GM12878 (cell line): Measurements from ENCODE around the gene ACACA.

Experiments
- CREB1 ChIP-seq: IDR thresholded peaks from 2 replicates; pipeline ENCODE4 v1.6.1; 2012; ENCODE audit warnings: low read depth, mild to moderate bottlenecking, inconsistent platforms
- CTCF ChIP-seq, 3 experiments: IDR thresholded peaks in 2 of 3; conservative IDR thresholded peaks in 1 of 3; 2 replicates each; pipeline ENCODE4 v1.5.1; 2011; ENCODE audit warnings: low read depth in 3 of 3, low read length in 3 of 3, mild to moderate bottlenecking in 3 of 3, control low read depth in 2 of 3, moderate library complexity in 2 of 3, inconsistent platforms in 1 of 3, mixed read lengths in 1 of 3; ENCODE audit not compliant: control insufficient read depth in 2 of 3, insufficient read depth in 1 of 3; ENCODE audit errors: extremely low read depth in 1 of 3
- EZH2 ChIP-seq: IDR thresholded peaks from 2 replicates; pipeline ENCODE4 v1.6.1; 2012; ENCODE audit warnings: low read depth, mild to moderate bottlenecking, control low read depth, inconsistent platforms, low read length, borderline replicate concordance; ENCODE audit not compliant: control insufficient read depth
- GABPA ChIP-seq: IDR thresholded peaks from 2 replicates; pipeline ENCODE4 v1.6.1; 2014; ENCODE audit warnings: antibody characterized with exemption, low read depth, mild to moderate bottlenecking, inconsistent platforms
- MTA2 ChIP-seq: fragments of 450-650 bp; IDR thresholded peaks from 2 replicates; pipeline ENCODE4 v1.6.1; 2016; ENCODE audit warnings: low read depth, mild to moderate bottlenecking, moderate library complexity
- PAX8 ChIP-seq: fragments of 450-650 bp; IDR thresholded peaks from 2 replicates; pipeline ENCODE4 v1.6.1; 2017; ENCODE audit warnings: mild to moderate bottlenecking, moderate library complexity
- POLR2A ChIP-seq: IDR thresholded peaks from 2 replicates; pipeline ENCODE4 v1.6.1; 2011; ENCODE audit warnings: low read depth, mild to moderate bottlenecking, low read length
- POLR2AphosphoS5 ChIP-seq: IDR thresholded peaks from 2 replicates; pipeline ENCODE4 v1.6.1; 2011; ENCODE audit warnings: mild to moderate bottlenecking, low read length, inconsistent platforms
- RB1 ChIP-seq: fragments of 450-650 bp; formaldehyde crosslinking; IDR thresholded peaks from 2 replicates; pipeline ENCODE4 v1.6.1; 2017; ENCODE audit warnings: mild to moderate bottlenecking, borderline replicate concordance
- ZNF24 ChIP-seq: fragments of 450-650 bp; IDR thresholded peaks from 2 replicates; pipeline ENCODE4 v1.6.1; 2017; ENCODE audit warnings: antibody characterized with exemption, mild to moderate bottlenecking
- ZZZ3 ChIP-seq: IDR thresholded peaks from 2 replicates; pipeline ENCODE4 v1.6.1; 2011; ENCODE audit warnings: low read depth; ENCODE audit not compliant: control insufficient read depth, insufficient read length
- TF ChIP-seq, protein P1 (sequence below): fragments of 450-650 bp; IDR thresholded peaks from 2 replicates; pipeline ENCODE4 v1.6.1; 2017; ENCODE audit warnings: mild to moderate bottlenecking, moderate library complexity
- TF ChIP-seq, protein P2 (sequence below): IDR thresholded peaks from 2 replicates; pipeline ENCODE4 v1.6.1; 2012; ENCODE audit warnings: mild to moderate bottlenecking, low read depth, low read length

DNA sequence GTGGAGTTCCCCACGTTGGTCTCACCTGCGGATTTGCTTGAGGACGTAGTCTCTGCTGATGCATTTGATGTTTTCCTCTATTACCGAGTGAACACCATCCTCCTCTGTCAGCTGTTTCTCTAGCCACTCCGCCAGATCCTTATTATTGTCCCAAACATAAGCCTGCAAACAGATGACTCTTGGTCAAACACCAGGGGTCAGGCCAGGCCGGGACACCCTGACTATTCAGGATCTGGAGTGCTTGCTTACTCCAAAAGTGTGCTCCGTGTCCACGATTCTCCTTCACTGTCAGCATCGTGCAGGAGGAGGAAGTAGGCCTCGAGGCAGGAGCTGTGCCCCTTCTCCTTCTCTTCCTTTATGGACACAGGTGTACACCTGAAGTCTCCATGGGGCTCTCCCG, 317.7 kb downstream of the ACACA start:
- TF ChIP-seq EZH2: no peak
- TF ChIP-seq POLR2A: no peak
- TF ChIP-seq GABPA: no peak
- no peak for TF ChIP-seq CTCF (IDR thresholded peaks at IDR 0.05 in 2 of 3, conservative IDR thresholded peaks at IDR 0.05 in 1 of 3; ENCODE audit: control insufficient read depth in 2 of 3, extremely low read depth in 1 of 3, insufficient read depth in 1 of 3, low read depth in 3 of 3, low read length in 3 of 3)
- TF ChIP-seq CREB1: no peak
- no peak for TF ChIP-seq RB1
- TF ChIP-seq MTA2: no peak
- no peak for TF ChIP-seq PAX8
- TF ChIP-seq ZZZ3: no peak
- no peak for TF ChIP-seq POLR2AphosphoS5
- TF ChIP-seq, protein P1, sequence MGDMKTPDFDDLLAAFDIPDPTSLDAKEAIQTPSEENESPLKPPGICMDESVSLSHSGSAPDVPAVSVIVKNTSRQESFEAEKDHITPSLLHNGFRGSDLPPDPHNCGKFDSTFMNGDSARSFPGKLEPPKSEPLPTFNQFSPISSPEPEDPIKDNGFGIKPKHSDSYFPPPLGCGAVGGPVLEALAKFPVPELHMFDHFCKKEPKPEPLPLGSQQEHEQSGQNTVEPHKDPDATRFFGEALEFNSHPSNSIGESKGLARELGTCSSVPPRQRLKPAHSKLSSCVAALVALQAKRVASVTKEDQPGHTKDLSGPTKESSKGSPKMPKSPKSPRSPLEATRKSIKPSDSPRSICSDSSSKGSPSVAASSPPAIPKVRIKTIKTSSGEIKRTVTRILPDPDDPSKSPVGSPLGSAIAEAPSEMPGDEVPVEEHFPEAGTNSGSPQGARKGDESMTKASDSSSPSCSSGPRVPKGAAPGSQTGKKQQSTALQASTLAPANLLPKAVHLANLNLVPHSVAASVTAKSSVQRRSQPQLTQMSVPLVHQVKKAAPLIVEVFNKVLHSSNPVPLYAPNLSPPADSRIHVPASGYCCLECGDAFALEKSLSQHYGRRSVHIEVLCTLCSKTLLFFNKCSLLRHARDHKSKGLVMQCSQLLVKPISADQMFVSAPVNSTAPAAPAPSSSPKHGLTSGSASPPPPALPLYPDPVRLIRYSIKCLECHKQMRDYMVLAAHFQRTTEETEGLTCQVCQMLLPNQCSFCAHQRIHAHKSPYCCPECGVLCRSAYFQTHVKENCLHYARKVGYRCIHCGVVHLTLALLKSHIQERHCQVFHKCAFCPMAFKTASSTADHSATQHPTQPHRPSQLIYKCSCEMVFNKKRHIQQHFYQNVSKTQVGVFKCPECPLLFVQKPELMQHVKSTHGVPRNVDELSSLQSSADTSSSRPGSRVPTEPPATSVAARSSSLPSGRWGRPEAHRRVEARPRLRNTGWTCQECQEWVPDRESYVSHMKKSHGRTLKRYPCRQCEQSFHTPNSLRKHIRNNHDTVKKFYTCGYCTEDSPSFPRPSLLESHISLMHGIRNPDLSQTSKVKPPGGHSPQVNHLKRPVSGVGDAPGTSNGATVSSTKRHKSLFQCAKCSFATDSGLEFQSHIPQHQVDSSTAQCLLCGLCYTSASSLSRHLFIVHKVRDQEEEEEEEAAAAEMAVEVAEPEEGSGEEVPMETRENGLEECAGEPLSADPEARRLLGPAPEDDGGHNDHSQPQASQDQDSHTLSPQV: no peak
- TF ChIP-seq ZNF24: no peak
- TF ChIP-seq, protein P2, sequence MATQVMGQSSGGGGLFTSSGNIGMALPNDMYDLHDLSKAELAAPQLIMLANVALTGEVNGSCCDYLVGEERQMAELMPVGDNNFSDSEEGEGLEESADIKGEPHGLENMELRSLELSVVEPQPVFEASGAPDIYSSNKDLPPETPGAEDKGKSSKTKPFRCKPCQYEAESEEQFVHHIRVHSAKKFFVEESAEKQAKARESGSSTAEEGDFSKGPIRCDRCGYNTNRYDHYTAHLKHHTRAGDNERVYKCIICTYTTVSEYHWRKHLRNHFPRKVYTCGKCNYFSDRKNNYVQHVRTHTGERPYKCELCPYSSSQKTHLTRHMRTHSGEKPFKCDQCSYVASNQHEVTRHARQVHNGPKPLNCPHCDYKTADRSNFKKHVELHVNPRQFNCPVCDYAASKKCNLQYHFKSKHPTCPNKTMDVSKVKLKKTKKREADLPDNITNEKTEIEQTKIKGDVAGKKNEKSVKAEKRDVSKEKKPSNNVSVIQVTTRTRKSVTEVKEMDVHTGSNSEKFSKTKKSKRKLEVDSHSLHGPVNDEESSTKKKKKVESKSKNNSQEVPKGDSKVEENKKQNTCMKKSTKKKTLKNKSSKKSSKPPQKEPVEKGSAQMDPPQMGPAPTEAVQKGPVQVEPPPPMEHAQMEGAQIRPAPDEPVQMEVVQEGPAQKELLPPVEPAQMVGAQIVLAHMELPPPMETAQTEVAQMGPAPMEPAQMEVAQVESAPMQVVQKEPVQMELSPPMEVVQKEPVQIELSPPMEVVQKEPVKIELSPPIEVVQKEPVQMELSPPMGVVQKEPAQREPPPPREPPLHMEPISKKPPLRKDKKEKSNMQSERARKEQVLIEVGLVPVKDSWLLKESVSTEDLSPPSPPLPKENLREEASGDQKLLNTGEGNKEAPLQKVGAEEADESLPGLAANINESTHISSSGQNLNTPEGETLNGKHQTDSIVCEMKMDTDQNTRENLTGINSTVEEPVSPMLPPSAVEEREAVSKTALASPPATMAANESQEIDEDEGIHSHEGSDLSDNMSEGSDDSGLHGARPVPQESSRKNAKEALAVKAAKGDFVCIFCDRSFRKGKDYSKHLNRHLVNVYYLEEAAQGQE: no peak
